Naive B cell (primary cell): Measurements from ENCODE around the gene PKP3. TPM values are rescaled to one million over a fixed set of nuclear protein-coding genes. Genes with fewer than 3 reads are reported as not detected.
A peak's percentile ranks its signal among the peaks of the same experiment; 100 is the strongest.

Experiments
- ATAC-seq, 2 donors: fragments of 150-1000 bp; cut with Tn5 transposase; 2 replicates each; pipeline ENCODE4 v1.10.0; 2021; ENCODE audit warnings: low read depth in 2 of 2, mild to moderate bottlenecking in 2 of 2, moderate library complexity in 2 of 2
- DNase-seq: peaks from one replicate; pipeline ENCODE4 v3.0.0; 2022
- H3K27ac Mint-ChIP-seq, 6 donors: one replicate each; pipeline ENCODE4 v1.8.0; 2020 to 2022; ENCODE audit warnings: mild to moderate bottlenecking in 6 of 6, mixed read lengths in 6 of 6, moderate library complexity in 5 of 6, inconsistent platforms in 2 of 6
- H3K27me3 Mint-ChIP-seq, 3 donors: one replicate each; pipeline ENCODE4 v1.8.0; 2021 to 2022; ENCODE audit warnings: mixed read lengths in 3 of 3, mild to moderate bottlenecking in 1 of 3
- H3K36me3 Mint-ChIP-seq, 2 donors: one replicate each; pipeline ENCODE4 v1.8.0; 2020 to 2022; ENCODE audit warnings: mixed read lengths in 2 of 2, inconsistent platforms in 1 of 2, mild to moderate bottlenecking in 1 of 2
- H3K4me1 Mint-ChIP-seq, 3 donors: one replicate each; pipeline ENCODE4 v1.8.0; 2020 to 2022; ENCODE audit warnings: mixed read lengths in 3 of 3, inconsistent platforms in 1 of 3, mild to moderate bottlenecking in 1 of 3, moderate library complexity in 1 of 3
- H3K4me3 Mint-ChIP-seq, 8 donors: one replicate each; pipeline ENCODE4 v1.8.0; 2020 to 2022; ENCODE audit warnings: mild to moderate bottlenecking in 8 of 8, mixed read lengths in 8 of 8, moderate library complexity in 8 of 8, inconsistent platforms in 2 of 8
- H3K9me3 Mint-ChIP-seq, 7 donors: one replicate each; pipeline ENCODE4 v1.8.0; 2020 to 2022; ENCODE audit warnings: mixed read lengths in 7 of 7, mild to moderate bottlenecking in 5 of 7, inconsistent platforms in 2 of 7, moderate library complexity in 1 of 7
- polyA plus RNA-seq, 6 donors: library from polyadenylated mRNA; unstranded; fragments of 300-500 nt; fragmentation: Illumina TruSeq; gene quantifications; one replicate each; pipeline ENCODE4 v1.2.3, GENCODE V29; 2021; ENCODE audit warnings: low read depth in 6 of 6

PKP3 gene
- polyA plus RNA-seq, 6 donors from 2014 or later = 0.09 to 0.13 TPM; not detected in 4

DNA sequence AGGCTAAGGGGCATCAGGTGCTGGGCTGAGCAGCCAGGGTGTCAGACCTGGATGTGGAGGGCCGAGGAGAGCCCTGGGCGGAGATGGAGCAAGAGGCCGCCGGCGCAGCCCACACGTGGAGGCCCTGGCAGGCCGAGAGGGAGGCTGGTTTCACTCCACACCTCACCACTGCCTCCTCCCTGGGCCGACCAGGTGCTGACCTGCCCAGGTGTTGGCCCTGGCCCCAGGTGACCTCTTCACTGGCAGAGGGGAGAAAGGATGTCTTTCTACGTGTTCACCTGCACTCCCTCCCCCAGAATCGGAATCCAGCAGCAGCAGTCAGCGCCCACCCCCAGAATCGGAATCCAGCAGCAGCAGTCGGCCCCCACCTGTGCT is 47.0 kb downstream of the PKP3 start:
- H3K27ac Mint-ChIP-seq = peak overlapping the region in 2 of 6 donors; percentile 21 to 64
- no peak for DNase-seq
- H3K4me3 Mint-ChIP-seq = peak overlapping the region in 5 of 8 donors; percentile 43 to 83 (median 47)
- H3K36me3 Mint-ChIP-seq = no peaks in the 10 kb centered on the region
- peaks cover 0 to 12% (median 0%) of the 10 kb centered on the region in 3 donors for H3K27me3 Mint-ChIP-seq
- no peak for ATAC-seq
- no peaks in the 10 kb centered on the region for H3K9me3 Mint-ChIP-seq
- H3K4me1 Mint-ChIP-seq = peaks cover 3 to 25% (median 8%) of the 10 kb centered on the region in 3 donors

DNA sequence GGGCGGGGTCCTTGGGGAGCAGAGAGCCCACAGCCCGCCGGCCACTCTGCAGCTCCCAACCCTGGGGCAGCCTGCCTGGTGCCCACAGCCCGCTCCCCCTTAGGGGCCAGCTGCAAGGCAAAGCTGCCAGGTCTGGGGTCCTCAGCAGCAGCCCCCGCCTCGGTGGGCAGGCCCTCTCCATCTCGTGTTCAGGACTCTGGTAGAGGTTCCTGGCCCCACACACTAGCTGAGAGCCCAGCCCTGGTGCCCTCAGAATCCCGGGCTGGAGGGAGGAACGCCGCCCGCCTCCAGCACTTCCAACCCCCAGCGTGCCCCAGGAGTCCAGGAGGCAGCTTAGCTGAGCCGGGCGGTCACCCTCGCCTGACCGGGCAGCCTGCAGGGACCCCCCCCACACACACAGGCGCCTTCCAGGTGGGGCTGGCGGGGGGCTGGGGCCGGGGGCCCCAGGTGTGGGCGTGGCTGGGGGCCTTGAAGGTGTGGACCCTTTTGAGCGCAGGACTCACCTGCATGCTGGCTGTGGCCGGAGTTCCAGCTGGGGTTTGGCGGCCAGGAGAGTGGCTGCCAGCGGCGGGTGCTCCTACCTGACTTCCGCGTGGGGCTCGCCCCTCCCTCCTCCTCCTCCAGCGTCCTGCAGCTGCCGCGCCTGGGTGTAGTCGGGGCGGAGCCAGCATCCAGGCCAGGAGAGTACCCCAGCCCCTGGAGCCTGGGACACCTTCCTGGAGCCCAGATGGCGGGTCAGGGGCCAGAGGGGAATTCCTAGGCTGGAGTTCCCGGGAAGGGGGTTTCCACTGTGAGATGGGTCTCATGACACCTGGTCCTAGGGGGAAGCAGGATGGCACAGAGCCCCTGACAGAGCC is 47.6 kb downstream of the PKP3 start, which contains the start of gene ANO9:
TSS of gene ANO9 (minus strand) at position 594 of the 857 bp plus-strand sequence. CDS start at position 509, 85 bp downstream.
- Mint-ChIP-seq H3K4me1 (peaks cover 0 to 25% (median 5%) of the 10 kb centered on the region in 3 donors), H3K36me3 (no peaks in the 10 kb centered on the region), H3K27ac (peak within 1 kb of the TSS in 3 of 6 donors; percentile 59 to 80 (median 64)), H3K27me3 (peaks cover 0 to 12% (median 0%) of the 10 kb centered on the region in 3 donors), H3K4me3 (peak within 1 kb of the TSS; percentile 43 to 83 (median 66)), H3K9me3 (no peaks in the 10 kb centered on the region)
- DNase-seq = peak; percentile 39
- ATAC-seq = peak; percentile 87 to 88

DNA sequence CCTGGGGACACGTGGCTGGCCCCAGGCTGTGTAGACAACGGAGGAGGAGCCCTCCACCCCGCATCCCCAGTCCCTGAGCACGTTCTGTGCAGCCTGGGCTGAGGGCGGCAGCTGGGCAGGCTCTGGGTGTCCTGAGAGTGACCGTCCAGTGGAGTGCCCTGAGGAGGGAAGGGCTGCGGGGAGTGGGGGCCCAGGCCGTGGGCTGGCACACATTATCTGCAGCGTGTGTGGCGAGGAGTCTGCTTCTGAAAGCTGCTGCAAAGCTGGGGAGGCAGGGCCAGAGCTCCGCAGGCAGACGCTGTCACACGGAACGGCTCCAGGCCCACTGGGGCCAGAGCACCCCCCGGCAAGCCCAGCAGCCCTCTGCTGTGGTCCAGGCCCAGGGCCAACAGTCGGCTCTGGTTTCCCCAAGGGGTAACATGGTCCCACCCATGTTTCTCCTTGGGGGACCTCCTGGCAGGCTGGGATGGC is 48.6 kb downstream of the PKP3 start:
- Mint-ChIP-seq H3K27ac (peak overlapping the region in 1 of 6 donors; percentile 64), H3K4me3 (peak overlapping the region in 1 of 8 donors; percentile 22)

DNA sequence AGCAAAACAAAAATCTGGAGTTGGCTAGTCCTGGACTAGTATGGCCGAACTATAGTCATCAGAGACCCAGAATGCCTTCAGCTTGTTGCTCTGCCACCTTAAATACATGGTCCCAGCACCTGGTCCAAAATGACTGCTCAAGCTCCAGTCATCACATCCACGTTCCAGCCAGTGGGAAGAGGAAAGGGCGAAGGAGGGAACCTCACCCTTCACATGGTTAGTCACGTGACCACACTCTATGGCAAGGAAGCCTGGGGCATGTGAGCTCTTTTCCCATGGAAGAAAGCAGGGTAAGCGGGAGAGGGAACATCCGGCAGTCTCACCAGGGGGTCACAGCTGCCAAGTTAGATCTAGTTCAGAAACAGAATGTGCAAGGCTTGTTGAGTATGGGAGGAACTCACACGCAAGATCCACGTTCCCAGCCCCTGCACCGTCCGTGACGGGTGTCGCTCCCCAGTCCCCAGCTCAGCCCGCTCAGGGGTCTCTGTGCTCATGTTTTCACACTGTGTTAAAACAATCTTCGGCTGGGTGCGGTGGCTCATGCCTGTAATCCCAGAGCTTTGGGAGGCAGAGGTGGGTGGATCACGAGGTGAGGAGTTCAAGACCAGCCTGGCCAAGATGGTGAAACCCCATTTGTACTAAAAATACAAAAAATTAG is 49.7 kb downstream of the PKP3 start:
- H3K27me3 Mint-ChIP-seq = peaks cover 0 to 12% (median 0%) of the 10 kb centered on the region in 3 donors
- DNase-seq = no peak
- peaks cover 3 to 27% (median 11%) of the 10 kb centered on the region in 3 donors for H3K4me1 Mint-ChIP-seq
- H3K4me3 Mint-ChIP-seq = no peak overlapping the region
- no peak for ATAC-seq
- H3K9me3 Mint-ChIP-seq = no peaks in the 10 kb centered on the region
- H3K27ac Mint-ChIP-seq = peak overlapping the region in 4 of 6 donors; percentile 31 to 92 (median 66)
- H3K36me3 Mint-ChIP-seq = no peaks in the 10 kb centered on the region

More for the DNA sequence above, 48.6 kb downstream of the PKP3 start:
- Mint-ChIP-seq H3K9me3 (no peaks in the 10 kb centered on the region), H3K4me1 (peaks cover 0 to 19% (median 5%) of the 10 kb centered on the region in 3 donors), H3K36me3 (no peaks in the 10 kb centered on the region), H3K27me3 (peaks cover 0 to 12% (median 0%) of the 10 kb centered on the region in 3 donors)
- no peak for ATAC-seq
- DNase-seq = no peak

DNA sequence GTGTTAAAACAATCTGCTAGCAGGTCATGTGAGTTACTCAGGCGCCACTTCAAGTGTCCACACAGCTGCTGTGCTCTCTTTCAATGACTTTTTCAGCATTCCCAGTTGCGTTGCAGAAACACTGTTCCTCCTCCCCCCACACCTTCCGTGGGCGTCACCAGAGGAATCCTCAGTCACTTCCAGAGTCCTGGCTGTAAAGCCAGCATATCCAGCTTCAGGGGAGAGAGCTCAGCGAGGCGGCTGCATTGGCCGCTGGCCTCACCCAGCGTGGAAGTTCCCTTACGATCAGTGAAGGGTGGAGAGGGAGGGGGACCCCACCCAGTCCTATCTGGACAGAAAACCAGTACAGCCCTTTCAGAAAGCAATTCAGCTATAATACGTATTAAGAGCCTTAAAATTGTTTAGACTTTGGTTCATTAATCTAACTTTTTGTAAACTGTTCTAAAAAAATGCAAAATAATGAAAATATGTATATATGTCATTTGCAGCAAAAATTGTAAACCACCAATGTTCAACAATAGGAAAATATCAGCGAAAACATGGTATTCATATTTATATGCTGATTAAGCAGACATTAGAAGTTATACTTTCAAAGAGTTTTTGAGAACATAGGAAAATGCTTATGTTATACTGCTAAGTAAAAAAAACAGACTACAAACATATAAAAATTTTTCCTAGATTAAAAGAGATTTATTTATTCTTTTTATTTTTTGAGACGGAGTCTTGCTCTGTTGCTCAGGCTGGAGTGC is 50.6 kb downstream of the PKP3 start:
- Mint-ChIP-seq H3K36me3 (no peaks in the 10 kb centered on the region), H3K27ac (no peak overlapping the region), H3K4me3 (peak overlapping the region in 1 of 8 donors; percentile 12), H3K4me1 (peaks cover 4 to 28% (median 13%) of the 10 kb centered on the region in 3 donors), H3K27me3 (peaks cover 0 to 12% (median 0%) of the 10 kb centered on the region in 3 donors), H3K9me3 (no peaks in the 10 kb centered on the region)
- ATAC-seq = no peak
- DNase-seq = no peak

DNA sequence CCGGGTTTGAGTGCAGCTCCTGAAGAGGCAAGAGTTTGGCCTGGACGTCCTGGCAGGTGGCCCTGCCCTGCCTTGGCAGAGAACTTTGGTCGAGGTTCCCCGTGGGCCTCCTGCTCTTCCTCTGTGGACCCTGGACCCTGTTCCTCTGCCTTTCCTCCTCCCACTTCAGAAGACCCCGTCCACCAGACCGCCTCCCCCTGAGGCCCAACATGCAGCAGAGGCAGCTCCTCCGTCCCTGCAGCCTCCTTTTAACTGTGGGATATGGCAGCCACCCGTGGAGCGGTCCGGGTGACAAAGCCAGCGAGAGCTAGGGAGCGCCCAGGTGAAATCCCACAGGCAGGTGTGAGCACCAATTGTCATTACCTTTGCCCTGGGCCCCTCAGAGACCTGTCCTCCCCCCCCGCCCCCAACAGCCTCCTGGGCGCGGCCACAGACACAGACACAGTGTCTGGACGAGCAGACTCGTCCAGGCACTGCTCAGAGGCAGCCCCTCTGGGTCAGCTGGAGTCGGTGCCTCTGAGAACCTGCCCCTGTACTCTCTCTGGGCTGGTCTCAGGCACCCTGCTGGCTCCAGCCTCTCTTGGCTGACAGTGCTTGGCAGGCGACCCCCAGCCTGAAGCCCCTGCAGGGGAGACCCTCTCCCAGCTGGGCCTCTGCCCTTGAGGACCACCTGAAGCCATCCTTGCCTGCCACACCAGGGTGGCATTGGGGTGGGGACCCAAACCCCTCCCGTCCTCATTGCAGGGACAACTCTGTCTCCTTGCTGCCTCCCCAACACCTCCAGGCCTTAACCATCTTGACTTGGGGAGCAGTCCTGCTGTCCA is 52.0 kb downstream of the PKP3 start:
- peaks cover 0 to 5% of the 10 kb centered on the region in 2 donors for H3K36me3 Mint-ChIP-seq
- H3K27ac Mint-ChIP-seq = no peak overlapping the region
- H3K4me1 Mint-ChIP-seq = peaks cover 9 to 25% (median 14%) of the 10 kb centered on the region in 3 donors
- no peaks in the 10 kb centered on the region for H3K9me3 Mint-ChIP-seq
- ATAC-seq (no peak), DNase-seq (no peak)
- H3K27me3 Mint-ChIP-seq = peaks cover 0 to 9% (median 0%) of the 10 kb centered on the region in 3 donors
- H3K4me3 Mint-ChIP-seq = peak overlapping the region in 3 of 8 donors; percentile 20 to 63 (median 53)

DNA sequence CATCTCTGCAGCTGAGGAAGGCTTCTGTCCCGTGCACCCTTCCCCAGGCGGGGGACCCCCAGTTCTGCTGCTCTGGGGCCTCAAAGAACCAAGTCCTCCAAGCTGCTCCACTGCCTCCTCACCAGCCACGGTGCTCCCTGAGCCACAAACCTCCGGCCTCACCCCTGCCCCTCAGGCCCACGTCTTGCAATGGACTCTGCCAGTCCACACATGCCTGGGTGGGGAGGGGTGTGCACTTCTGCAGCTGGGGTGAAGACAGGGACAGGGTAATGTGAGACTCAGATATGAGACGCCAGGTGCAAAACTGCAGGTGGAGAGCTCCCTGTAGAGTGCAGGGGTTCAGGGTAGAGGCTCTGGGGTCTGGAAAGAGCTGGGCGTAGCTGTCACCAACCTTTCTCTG is 52.9 kb downstream of the PKP3 start:
- no peak for ATAC-seq
- Mint-ChIP-seq H3K4me1 (peaks cover 16 to 30% (median 19%) of the 10 kb centered on the region in 3 donors), H3K4me3 (peak overlapping the region in 4 of 8 donors; percentile 5 to 48 (median 32)), H3K27me3 (peaks cover 0 to 6% (median 0%) of the 10 kb centered on the region in 3 donors), H3K27ac (peak overlapping the region in 3 of 6 donors; percentile 21 to 98 (median 30)), H3K9me3 (no peaks in the 10 kb centered on the region), H3K36me3 (peaks cover 0 to 8% of the 10 kb centered on the region in 2 donors)
- no peak for DNase-seq

DNA sequence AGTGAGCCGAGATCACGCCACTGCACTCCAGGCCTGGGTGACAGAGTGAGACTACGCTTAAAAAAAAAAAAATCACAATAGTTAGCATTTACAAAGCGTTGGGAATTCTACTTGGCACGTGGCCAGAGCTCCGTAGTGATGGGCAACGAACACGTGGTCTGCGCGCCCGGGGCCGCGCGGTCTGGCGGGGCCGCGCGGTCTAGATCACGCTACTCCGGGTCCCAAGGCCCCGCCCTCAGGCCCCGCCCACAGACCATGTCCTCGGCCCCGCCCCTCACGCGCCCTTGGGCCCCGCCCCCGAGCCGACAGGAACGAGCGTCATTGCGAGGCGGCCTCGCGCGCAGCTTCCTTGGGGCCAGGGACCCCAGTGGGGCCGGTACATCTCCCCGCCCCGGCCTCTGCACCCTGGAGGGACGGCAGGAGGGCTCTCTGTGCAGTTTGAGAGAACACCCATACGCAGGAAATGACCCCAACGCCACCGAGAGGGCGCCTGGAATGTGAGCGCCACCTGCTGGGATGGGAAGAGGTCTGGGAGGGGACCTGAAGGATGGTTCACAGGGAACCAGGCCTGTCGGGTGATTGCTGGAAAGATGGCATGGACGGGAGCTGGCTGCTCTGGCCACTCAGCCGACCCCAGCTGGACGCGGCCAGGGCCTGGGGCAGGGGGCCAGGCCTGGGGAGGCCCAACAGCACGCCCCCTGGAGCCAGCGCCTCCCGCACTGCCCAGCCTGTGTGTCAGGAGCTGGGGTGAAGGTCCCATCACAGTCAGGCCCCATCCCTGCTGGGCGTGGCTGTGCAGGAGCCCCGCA is 54.1 kb downstream of the PKP3 start:
- H3K4me3 Mint-ChIP-seq = peak overlapping the region; percentile 88 to 97 (median 94)
- H3K27ac Mint-ChIP-seq = peak overlapping the region; percentile 93 to 99 (median 98)
- H3K27me3 Mint-ChIP-seq = peaks cover 0 to 6% (median 0%) of the 10 kb centered on the region in 3 donors
- peaks cover 0 to 8% of the 10 kb centered on the region in 2 donors for H3K36me3 Mint-ChIP-seq
- DNase-seq (peak; percentile 93), ATAC-seq (peak; percentile 62 to 66)
- H3K9me3 Mint-ChIP-seq = no peaks in the 10 kb centered on the region
- peaks cover 26 to 41% (median 28%) of the 10 kb centered on the region in 3 donors for H3K4me1 Mint-ChIP-seq

DNA sequence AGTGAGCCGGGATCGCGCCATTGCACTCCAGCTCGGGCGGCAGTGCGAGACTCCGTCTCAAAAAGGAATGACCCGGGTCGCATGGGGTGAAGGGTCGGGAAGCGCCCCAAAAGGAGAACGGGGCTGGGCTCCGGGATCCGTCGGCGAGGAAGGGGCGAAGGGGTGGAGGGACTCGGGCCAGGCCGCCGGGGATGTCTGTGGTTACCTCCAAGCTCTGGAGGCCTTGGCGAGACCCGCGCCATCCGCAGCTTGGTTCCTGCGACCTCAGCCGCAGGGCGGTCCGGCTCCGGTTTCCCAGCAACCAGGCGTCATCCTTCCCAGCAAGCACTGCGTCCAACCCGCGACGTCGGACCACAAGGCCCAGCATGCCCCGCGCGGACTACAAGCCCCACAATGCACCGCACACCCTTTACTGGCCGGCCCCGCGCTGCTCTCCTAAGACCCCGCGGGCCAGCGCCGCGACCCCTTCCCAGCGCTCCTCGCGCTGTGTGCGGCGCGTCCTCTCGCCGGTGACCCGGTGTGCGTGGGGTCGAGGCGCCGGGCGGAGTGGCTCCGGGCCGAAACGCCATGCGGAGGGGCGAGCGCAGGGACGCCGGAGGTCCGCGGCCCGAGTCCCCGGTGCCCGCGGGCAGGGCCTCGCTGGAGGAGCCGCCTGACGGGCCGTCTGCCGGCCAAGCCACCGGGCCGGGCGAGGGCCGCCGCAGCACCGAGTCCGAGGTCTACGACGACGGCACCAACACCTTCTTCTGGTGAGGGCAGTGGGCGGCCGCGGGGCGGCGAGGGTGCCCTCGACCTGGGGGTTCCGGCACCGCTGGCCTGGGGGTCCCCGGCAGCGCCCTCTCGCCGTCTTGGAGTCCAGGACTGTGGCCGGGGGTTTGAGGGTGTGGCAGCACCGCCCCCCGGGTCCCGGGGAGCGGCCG is 56.1 kb downstream of the PKP3 start, which contains the start of gene PTDSS2:
TSS of gene PTDSS2 (plus strand) at position 391 of the 920 bp plus-strand sequence. CDS start at position 568, 177 bp downstream.
- peak; percentile 92 for DNase-seq
- Mint-ChIP-seq H3K4me1 (peaks cover 33 to 41% (median 39%) of the 10 kb centered on the region in 3 donors), H3K36me3 (peaks cover 0 to 8% of the 10 kb centered on the region in 2 donors), H3K27me3 (no peaks in the 10 kb centered on the region), H3K4me3 (peak within 1 kb of the TSS; percentile 88 to 98 (median 96)), H3K27ac (peak within 1 kb of the TSS; percentile 93 to 99 (median 97)), H3K9me3 (no peaks in the 10 kb centered on the region)
- peak; percentile 80 to 81 for ATAC-seq

DNA sequence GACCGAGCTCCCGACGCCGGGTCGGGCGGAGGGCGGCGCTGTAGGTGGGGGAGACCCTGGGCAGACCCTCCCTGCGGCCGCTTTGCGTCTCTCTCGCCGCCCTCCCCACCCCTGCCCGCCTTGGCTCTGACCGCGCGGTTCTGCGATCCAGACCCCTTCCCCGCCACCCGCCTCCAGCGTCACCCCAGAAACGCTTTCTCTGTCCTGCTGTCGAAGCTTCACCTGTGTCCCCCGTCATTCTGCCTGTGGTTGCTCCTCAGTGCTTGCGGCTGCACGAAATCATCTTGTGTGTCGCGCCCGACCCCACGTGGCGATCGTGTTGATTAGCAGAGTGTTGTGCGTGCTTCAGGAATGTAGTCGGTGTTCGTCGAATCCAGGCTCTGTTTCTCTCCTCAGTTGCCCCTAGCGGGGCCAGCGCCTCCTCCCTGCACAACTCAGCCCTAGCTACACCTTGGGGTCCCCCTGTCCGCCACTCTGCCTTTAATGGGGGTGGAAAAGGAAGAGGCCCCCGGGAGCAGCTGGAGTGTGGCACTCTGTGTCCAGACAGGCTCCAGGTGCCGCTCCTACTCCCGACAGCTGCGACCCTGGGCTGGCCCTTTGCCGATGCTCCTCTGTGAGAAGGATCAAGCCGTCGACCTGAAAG is 56.9 kb downstream of the PKP3 start:
- Mint-ChIP-seq H3K9me3 (no peaks in the 10 kb centered on the region), H3K4me1 (peaks cover 33 to 41% (median 39%) of the 10 kb centered on the region in 3 donors), H3K27ac (peak overlapping the region; percentile 74 to 98 (median 92)), H3K36me3 (peaks cover 0 to 8% of the 10 kb centered on the region in 2 donors), H3K27me3 (no peaks in the 10 kb centered on the region), H3K4me3 (peak overlapping the region; percentile 87 to 98 (median 96))
- ATAC-seq (peak; percentile 24 to 45), DNase-seq (peak; percentile 58)
